ENCODE data around the gene SORCS2.

Gene SORCS2

GRCh38 chr4:7147261-7147660, 45.1 kb upstream of the SORCS2 start:
- DNase-seq (ENCODE audit: low read depth, low spot score): no peak
- no peak overlapping the region for H3K4me3 ChIP-seq (ENCODE audit: low read depth, low read length)
- no peak for TF ChIP-seq CTCF (IDR thresholded peaks at IDR 0.05; ENCODE audit: insufficient read depth, low read length, missing control alignments)
- POLR2A ChIA-PET: no interaction called here
- CTCF ChIA-PET: interaction anchor here (1.0 to 1.5 kb wide), 3 partner anchors 10 to 149 kb away, joined by 3 to 5 read pairs (median 3); no protein-coding TSS in a partner anchor

DNA sequence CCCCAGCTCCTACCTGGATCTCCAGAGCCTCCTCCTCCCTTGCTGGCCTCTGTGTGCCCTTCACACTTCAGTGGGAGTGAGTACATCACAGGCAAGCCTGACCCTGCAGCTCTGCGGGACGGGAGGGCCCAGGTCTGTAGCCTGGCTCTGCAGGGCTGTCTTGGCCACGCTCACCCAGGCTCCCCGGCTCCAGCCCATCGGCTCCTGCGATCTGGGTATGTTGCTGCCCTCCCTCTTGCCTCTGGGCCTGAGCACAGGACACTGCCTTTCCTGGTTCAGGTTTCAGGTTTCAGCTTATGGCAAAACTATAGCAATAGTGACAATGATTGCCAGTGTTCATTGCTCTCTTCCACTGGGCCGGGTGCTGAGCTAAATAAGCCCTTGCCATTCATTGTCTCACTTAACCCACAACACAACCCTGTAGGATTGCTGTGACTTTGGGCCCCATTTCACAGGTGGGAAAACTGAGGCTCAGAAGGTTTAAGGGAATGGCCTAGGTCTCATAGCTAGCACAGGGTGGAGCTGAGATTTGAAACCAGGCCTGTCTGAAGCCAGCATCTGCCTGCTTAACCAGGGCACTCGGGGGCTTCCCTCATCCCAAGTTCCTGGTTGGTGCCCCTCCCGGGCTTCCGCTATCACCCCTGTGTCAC, 44.6 kb upstream of the SORCS2 start:
- DNase-seq (ENCODE audit: low read depth, low spot score): no peak
- CTCF ChIA-PET: interaction anchor here (1.0 to 1.5 kb wide), 4 partner anchors 10 to 572 kb away, joined by 3 to 5 read pairs (median 3); no protein-coding TSS in a partner anchor
- POLR2A ChIA-PET: no interaction called here

DNA sequence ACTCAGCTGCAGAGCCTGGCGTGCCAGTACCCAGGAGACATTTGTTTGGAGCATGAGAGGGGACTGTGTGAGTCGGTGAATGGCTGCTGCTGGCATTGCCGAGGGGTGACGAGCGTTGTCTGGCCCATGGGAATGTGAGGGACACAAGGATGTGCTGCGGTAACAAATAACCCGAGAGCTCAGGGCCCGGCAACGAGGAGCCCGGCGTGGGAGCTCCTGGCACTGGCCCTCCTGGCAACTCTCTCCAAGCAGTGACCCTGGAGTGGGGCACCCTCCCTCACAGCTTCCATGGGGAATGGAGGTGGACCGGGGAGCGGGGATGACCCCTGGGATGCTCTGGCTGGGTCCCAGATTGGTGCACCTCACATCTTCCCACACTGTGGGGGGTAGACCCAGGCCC, 44.0 kb upstream of the SORCS2 start:
- no peak for DNase-seq (ENCODE audit: low read depth, low spot score)
- CTCF ChIA-PET: interaction anchor here (1.0 to 1.5 kb wide), 4 partner anchors 10 to 572 kb away, joined by 3 to 5 read pairs (median 3); no protein-coding TSS in a partner anchor
- H3K4me3 ChIP-seq (ENCODE audit: low read depth, low read length): no peak overlapping the region
- POLR2A ChIA-PET: no interaction called here
- TF ChIP-seq CTCF (IDR thresholded peaks at IDR 0.05; ENCODE audit: insufficient read depth, low read length, missing control alignments): no peak

More for the DNA sequence above, 44.6 kb upstream of the SORCS2 start:
- no peak for TF ChIP-seq CTCF (IDR thresholded peaks at IDR 0.05; ENCODE audit: insufficient read depth, low read length, missing control alignments)
- H3K4me3 ChIP-seq (ENCODE audit: low read depth, low read length): no peak overlapping the region

DNA sequence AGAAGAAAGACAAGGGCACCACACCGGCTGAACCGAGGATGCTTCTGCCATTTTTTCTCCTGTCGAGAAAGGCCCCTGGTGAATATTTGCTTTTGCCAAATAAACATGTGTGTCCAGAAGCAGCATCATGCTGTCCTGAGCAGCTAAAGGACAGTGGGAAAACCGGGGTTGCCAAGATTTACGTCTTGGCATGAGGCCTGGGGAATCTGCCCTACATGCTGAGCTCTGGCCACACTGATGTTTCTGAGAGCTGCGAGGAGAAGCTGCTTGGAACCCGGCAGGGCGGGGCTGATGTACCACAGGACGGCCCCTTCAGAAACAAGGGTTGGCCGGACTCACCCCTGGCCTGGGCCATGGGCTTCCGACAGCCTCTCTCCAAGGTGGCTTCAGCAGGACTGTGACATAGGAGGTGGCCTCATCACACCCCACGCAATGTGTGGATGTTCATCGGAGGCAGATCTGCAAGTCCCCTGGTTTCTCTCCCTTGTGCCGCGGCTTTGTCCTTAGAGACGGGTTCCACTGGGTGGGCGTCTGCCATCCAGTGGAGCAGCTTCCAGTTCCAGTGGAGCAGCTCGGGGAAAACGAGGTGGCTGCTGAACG, 42.2 kb upstream of the SORCS2 start:
- TF ChIP-seq CTCF (IDR thresholded peaks at IDR 0.05; ENCODE audit: insufficient read depth, low read length, missing control alignments): no peak
- no peak overlapping the region for H3K4me3 ChIP-seq (ENCODE audit: low read depth, low read length)
- no peak for DNase-seq (ENCODE audit: low read depth, low spot score)
- CTCF ChIA-PET: no interaction called here
- POLR2A ChIA-PET: no interaction called here

- POLR2A ChIA-PET: no interaction called here
- DNase-seq (ENCODE audit: low read depth, low spot score): no peak
Measured at GRCh38 chr4:7151668-7152227, 40.6 kb upstream of the SORCS2 start.

More at GRCh38 chr4:7151668-7152227, 40.6 kb upstream of the SORCS2 start:
- no peak overlapping the region for H3K4me3 ChIP-seq (ENCODE audit: low read depth, low read length)
- CTCF ChIA-PET: interaction anchor here (0.7 to 1.7 kb wide), 8 partner anchors 9 to 568 kb away, joined by 3 to 7 read pairs (median 4); no protein-coding TSS in a partner anchor
- peak; percentile 22 for TF ChIP-seq CTCF (IDR thresholded peaks at IDR 0.05; ENCODE audit: insufficient read depth, low read length, missing control alignments)
